HUES64 (cell line): ENCODE data around the gene ERC1.

Experiments
- H3K27ac ChIP-seq: 2 replicates; pipeline ENCODE4 v1.7.0; 2013; ENCODE audit warnings: low read depth, low read length, inconsistent platforms
- H3K27me3 ChIP-seq: 2 replicates; pipeline ENCODE4 v1.6.1; 2013; ENCODE audit warnings: mild to moderate bottlenecking, low read length; ENCODE audit not compliant: insufficient read depth
- H3K36me3 ChIP-seq: 2 replicates; pipeline ENCODE4 v1.6.1; 2013; ENCODE audit warnings: mild to moderate bottlenecking, low read length; ENCODE audit not compliant: insufficient read depth
- H3K4me1 ChIP-seq: 2 replicates; pipeline ENCODE4 v1.6.1; 2013; ENCODE audit warnings: mild to moderate bottlenecking, low read length, moderate library complexity; ENCODE audit not compliant: insufficient read depth
- H3K4me3 ChIP-seq: 2 replicates; pipeline ENCODE4 v1.5.1; 2013; ENCODE audit warnings: mild to moderate bottlenecking, low read length, moderate library complexity
- H3K9ac ChIP-seq: 2 replicates; pipeline ENCODE4 v1.6.1; 2013; ENCODE audit warnings: mild to moderate bottlenecking, low read depth, low read length
- H3K9me3 ChIP-seq: 2 replicates; pipeline ENCODE4 v1.6.1; 2013; ENCODE audit warnings: low read depth, low read length; ENCODE audit not compliant: insufficient read depth
- WGBS: fragments of 150-250, 120-280 bp; methylation state at CpG from one replicate; pipeline ENCODE4 v1.1.7; 2013; ENCODE audit warnings: missing lambda C conversion rate; 5-methylcytosine and 5-hydroxymethylcytosine counted together

The ERC1 gene

DNA sequence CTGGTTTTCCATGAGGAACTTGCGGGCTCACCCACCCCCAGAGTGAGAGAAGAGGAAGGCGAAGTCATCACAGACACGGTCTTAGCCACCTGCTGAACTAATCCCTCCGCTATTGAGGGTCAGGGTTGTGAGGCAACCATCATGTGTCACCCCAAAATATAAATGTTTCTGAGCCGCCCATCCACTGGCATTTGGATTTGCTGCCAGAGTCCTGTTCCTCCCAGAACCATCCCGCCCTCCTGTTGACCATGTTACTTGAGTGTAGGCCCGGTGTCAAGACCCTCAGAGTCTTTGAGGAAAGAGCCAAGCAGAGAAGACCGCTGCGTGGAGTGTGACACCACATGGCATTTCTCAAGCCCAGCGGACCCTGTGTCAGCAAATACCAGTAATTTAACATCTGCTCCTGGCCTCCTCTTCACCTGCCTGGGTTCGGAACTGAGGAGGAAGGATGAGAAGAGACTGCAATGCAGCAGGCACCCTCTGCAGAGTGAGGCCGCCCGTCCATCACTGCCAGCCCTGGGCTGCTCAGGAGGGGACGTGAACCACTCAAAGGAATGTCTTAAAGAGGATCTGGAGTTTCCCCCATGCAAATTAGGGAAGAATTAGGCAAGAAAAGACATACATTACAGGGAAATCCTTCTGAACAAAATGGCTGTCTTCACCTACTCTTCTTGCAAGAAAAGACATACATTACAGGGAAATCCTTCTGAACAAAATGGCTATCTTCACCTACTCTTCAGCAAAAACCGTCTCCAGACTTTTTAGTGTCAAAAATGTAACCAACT, 502.9 kb downstream of the ERC1 start:
- Histone ChIP-seq H3K27me3 (no peaks in the 10 kb centered on the region), H3K9me3 (peaks cover 2% of the 10 kb centered on the region; the same call in 1 of the 2 replicates), H3K9ac (no peak overlapping the region), H3K27ac (no peak overlapping the region), H3K4me1 (peaks cover 5% of the 10 kb centered on the region; the same call in 1 of the 2 replicates), H3K36me3 (peaks cover 4% of the 10 kb centered on the region; the same call in 1 of the 2 replicates), H3K4me3 (no peak overlapping the region)
- WGBS, result 94% methylated on average over 15 of the region's 15 CpGs

DNA sequence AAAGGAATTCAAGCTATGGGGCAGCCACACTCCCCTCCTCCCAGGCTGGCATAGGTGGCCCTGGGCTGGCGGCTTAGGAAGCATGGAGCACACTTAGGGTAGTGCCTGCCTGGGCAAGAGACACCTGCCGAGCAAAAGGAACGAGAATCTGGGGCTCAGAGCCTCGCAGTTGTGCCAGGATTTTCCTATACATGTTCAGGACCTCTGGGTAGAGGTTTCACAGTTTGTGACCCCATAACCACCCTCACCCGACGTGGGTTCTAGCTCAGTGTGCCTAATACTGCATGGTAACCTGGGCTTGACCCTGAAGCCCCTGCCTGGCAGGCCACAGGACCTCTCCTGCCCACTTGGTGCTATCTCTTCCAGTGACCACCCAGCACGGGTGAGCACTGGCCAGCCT, 503.8 kb downstream of the ERC1 start:
- H3K27ac ChIP-seq, result no peak overlapping the region
- no peaks in the 10 kb centered on the region for H3K27me3 ChIP-seq
- peaks cover 2% of the 10 kb centered on the region; the same call in 1 of the 2 replicates for H3K9me3 ChIP-seq
- H3K4me3 ChIP-seq, result no peak overlapping the region
- WGBS, result 96% methylated on average over 7 of the region's 7 CpGs
- no peak overlapping the region for H3K9ac ChIP-seq
- peaks cover 4% of the 10 kb centered on the region; the same call in 1 of the 2 replicates for H3K36me3 ChIP-seq
- H3K4me1 ChIP-seq, result no peaks in the 10 kb centered on the region

DNA sequence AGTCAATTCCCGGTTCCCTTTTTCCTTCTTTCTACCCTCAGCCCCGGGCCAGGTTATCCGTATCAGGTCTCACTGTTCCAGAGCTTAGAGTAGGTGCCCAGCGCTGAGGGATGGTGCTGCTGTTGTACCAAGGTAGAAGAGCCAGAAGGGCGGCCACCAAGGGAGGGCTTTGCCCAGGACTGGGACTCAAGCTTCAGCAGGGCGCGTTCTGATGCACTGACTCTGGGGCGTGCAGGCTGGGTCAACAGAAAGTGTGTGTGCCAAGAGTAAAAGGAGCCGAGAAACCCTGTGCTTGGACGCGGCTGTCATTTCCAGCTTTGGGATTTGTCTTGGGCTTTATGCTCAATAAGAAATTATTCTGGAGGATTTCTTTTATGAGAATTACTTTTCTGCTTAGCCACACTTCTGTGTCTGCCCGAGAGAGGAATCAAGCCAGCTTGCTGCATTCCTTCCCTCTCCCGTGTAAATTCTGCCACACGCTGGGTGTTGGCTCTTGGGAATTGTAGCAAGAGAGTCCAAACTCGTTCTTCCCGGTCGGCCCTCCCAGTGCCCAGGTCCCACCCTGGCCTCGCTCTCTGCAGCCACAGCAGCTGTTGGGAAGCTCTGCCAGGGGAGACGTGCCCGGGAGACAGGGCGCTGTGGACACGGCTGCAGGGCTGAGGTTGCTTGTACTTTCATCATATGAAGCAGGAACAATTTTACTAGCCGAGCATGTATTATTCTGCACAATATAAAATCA, 505.3 kb downstream of the ERC1 start:
- Histone ChIP-seq H3K9me3 (peaks cover 2% of the 10 kb centered on the region; the same call in 1 of the 2 replicates), H3K4me3 (no peak overlapping the region), H3K36me3 (no peaks in the 10 kb centered on the region), H3K4me1 (no peaks in the 10 kb centered on the region), H3K27me3 (no peaks in the 10 kb centered on the region), H3K9ac (no peak overlapping the region), H3K27ac (no peak overlapping the region)
- WGBS, result 90% methylated on average over 23 of the region's 23 CpGs

DNA sequence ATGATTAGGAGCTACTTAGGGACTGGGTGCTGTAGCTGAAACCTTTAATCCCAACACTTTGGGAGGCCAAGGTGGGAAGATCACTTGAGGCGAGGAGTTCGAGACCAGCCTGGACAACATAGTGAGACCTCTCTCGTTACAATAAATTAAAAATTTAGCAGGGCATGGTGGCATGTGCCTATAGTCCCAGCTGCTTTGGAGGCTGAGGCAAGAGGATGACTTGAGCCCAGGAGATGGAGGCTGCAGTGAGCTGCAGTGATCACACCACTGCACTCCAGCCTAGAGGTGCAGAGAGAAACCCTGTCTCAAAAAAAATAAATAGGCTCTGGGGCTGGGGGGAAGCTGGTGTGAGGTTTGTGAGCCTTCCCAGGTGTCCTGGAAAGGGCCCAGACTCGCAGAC, 506.1 kb downstream of the ERC1 start:
- Histone ChIP-seq H3K9ac (no peak overlapping the region), H3K27me3 (no peaks in the 10 kb centered on the region), H3K9me3 (peaks cover 2% of the 10 kb centered on the region; the same call in 1 of the 2 replicates), H3K4me3 (no peak overlapping the region), H3K4me1 (no peaks in the 10 kb centered on the region), H3K36me3 (no peaks in the 10 kb centered on the region), H3K27ac (no peak overlapping the region)
- WGBS, result 100% methylated on average over 4 of the region's 4 CpGs

DNA sequence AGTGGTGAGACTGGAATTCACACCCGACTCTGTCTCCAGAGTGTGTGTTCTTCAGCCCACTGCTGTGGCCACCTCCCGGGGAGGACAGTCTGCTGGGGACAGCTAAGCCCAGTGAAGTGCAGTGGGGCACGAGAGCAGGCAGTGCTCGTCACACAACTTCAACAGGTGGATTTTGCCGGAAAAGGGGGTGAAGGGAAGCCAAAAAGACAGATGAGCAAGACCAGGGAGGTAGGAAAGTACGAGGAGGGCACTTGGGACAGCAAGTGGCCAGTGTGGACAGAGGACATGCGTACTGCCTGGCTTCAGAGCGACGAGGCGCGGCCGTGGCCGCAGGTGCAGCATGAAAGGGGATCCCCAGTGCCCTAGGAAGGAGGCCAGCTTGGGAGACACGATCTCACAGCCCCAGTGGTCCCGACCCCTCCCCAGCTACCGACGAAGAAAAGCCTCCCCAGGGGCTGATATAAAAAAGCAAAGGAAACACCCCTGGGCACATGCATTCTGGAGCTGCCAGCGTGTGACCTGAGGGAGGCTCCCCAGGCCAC, 507.2 kb downstream of the ERC1 start:
- Histone ChIP-seq H3K4me3 (no peak overlapping the region), H3K9ac (no peak overlapping the region), H3K36me3 (no peaks in the 10 kb centered on the region), H3K4me1 (no peaks in the 10 kb centered on the region), H3K9me3 (peaks cover 2% of the 10 kb centered on the region; the same call in 1 of the 2 replicates), H3K27me3 (no peaks in the 10 kb centered on the region), H3K27ac (no peak overlapping the region)
- 88% methylated on average over 18 of the region's 18 CpGs for WGBS

DNA sequence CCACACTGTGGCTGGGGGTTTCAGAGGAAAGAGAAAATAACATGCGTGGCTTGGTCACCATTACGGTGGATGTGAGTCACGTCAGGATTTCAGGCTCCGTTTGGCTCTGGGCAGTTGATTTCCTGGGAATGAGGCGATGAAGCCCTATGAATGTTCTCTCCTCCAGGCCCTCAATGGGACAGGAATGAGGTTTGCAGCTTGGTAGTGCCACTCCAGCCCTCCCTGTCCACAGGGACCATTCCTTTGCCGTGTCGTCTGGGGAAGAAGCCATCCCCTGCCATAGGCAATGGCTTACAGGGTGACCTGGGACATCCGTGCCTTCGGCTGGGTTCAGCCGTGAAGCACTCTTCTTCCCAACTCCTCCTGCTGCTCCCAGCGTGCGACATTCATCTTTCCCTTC, 508.3 kb downstream of the ERC1 start:
- H3K4me1 ChIP-seq, result no peaks in the 10 kb centered on the region
- WGBS, result 97% methylated on average over 12 of the region's 12 CpGs
- peaks cover 2% of the 10 kb centered on the region; the same call in 1 of the 2 replicates for H3K9me3 ChIP-seq
- H3K36me3 ChIP-seq, result no peaks in the 10 kb centered on the region
- no peak overlapping the region for H3K9ac ChIP-seq
- no peak overlapping the region for H3K27ac ChIP-seq
- no peaks in the 10 kb centered on the region for H3K27me3 ChIP-seq
- no peak overlapping the region for H3K4me3 ChIP-seq

DNA sequence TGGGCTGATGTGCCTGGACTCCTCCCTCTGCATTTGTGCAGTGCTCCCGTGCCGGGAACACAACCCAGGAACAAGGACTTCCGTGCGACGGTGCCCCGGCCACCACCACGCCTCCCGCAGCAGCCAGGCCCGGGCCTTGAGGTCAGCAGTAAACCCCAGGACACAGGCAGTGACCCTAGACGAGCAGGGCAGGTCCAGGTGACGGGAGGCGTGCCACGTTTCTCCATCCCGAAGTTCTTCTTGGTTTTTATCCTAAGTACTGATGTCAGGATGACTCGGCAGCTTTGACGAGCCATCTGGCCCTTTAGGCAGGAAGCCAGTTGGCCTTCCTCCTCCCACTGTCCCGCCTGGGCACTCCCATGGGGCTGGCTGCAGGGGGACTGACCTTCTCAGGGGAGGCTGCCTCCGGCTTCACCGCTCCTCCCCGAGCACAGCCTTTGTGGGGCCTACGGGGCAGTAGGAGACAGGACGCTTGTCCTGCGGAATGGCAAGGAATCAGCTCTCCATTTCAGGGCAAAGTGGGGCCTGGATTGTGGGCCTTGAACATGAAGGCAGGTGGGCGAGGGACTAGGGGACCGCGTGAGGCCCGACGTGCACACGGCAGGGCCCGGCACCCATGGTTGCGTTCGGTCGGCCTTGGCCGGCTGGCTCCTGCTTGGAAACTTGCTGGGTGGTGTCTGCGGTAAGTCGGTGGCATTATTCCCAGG, 509.2 kb downstream of the ERC1 start:
- Histone ChIP-seq H3K27ac (no peak overlapping the region), H3K9me3 (peaks cover 2% of the 10 kb centered on the region; the same call in 1 of the 2 replicates), H3K4me1 (no peaks in the 10 kb centered on the region), H3K9ac (no peak overlapping the region), H3K27me3 (no peaks in the 10 kb centered on the region), H3K4me3 (no peak overlapping the region), H3K36me3 (no peaks in the 10 kb centered on the region)
- 95% methylated on average over 36 of the region's 36 CpGs for WGBS

DNA sequence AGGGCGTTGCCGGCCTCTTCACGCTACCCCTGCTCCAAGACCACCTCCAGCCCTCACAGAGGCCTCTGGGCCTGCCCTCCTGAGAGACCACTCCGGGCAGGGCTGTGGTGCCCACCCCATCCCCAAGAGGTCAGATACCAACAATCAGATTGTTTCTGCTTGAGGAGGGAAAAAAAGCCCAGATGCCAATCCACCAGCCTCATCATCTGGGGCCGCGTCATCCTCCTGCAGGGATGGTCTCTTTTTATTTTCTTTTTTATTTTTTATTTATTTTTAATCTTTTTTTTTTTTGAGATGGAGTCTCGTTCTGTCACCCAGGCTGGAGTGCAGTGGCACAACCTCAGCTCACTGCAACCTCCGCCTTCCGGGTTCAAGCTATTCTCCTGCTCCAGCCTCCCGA, 510.0 kb downstream of the ERC1 start:
- no peak overlapping the region for H3K9ac ChIP-seq
- H3K4me3 ChIP-seq, result no peak overlapping the region
- H3K27ac ChIP-seq, result no peak overlapping the region
- WGBS, result 88% methylated on average over 8 of the region's 10 CpGs
- H3K27me3 ChIP-seq, result no peaks in the 10 kb centered on the region
- H3K9me3 ChIP-seq, result peaks cover 2% of the 10 kb centered on the region; the same call in 1 of the 2 replicates
- no peaks in the 10 kb centered on the region for H3K4me1 ChIP-seq
- no peaks in the 10 kb centered on the region for H3K36me3 ChIP-seq

DNA sequence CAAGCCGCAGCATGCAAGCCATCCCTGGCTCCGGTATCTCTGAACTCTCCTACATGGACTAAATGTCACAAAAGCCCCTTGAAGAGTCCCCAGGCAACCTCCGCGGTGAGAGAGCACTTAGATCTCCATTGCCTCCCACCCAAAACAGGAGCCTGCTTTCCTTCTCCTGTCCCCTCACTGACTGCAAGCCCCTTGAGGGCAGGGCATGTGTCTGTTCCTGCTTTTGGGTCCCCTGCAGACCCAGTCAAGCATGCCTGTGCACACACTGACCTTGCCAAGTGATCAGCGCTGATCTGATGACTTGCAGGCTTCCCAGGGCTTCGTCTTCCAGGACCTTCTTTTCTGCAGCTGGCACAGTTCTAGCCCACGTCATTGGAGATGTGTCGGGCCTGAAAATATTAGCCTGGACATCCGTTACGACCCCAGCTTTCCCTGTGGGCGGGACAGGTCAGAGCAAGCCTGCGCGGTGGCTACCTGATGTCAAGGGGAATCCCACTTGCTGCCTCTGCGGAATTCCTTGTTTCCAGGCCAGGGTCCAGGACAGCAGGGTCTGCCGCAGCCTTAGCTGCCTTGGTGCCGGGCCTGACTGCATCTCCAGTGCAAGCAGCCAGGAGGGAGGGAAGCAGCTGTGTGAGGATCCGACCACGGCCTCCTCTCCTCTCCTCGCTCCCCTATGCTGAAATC, 510.8 kb downstream of the ERC1 start:
- Histone ChIP-seq H3K27ac (no peak overlapping the region), H3K4me1 (no peaks in the 10 kb centered on the region), H3K27me3 (no peaks in the 10 kb centered on the region), H3K36me3 (no peaks in the 10 kb centered on the region), H3K9ac (no peak overlapping the region), H3K4me3 (no peak overlapping the region), H3K9me3 (peaks cover 2% of the 10 kb centered on the region; the same call in 1 of the 2 replicates)
- 92% methylated on average over 19 of the region's 19 CpGs for WGBS

DNA sequence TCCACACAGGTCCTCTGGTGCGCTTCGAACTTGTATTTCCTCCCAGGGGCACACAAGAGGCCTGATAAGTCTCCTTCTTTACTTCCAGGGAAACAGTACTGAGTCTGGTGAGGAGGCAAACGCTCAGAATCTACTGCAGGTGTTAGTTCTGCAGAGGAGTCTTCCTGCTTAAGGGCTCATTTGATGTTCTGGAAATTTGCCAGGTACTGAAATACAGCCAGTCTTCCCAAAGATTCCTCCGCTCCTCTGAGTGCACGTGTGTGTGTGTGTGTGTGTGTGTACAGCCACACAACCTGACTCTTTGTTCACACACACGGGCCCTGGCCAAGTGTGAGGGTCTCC, 511.3 kb downstream of the ERC1 start:
- Histone ChIP-seq H3K27ac (no peak overlapping the region), H3K4me1 (no peaks in the 10 kb centered on the region)
- WGBS, result 80% methylated on average over 6 of the region's 6 CpGs

More for the DNA sequence above, 511.3 kb downstream of the ERC1 start:
- Histone ChIP-seq H3K9ac (no peak overlapping the region), H3K9me3 (peaks cover 2% of the 10 kb centered on the region; the same call in 1 of the 2 replicates), H3K4me3 (no peak overlapping the region), H3K27me3 (no peaks in the 10 kb centered on the region), H3K36me3 (no peaks in the 10 kb centered on the region)
